SK-N-SH (cell line): ENCODE measurements around the gene KIAA1549. TPM values are rescaled to one million over a fixed set of nuclear protein-coding genes. Genes with fewer than 3 reads are reported as not detected.

Experiments
- CTCF ChIA-PET: fragments of 300-600, 350-600 bp; formaldehyde crosslinking; extraction: SDS; loops from one replicate; lab custom pipeline; 2021; lab: Yijun Ruan, JAX
- POLR2A ChIA-PET: fragments of 350-600 bp; sonication (Branson Sonifier 250); formaldehyde crosslinking; extraction: SDS; loops from one replicate; lab custom pipeline; 2020; ENCODE audit warnings: antibody characterized with exemption, inconsistent platforms; lab: Yijun Ruan, JAX
- DNase-seq: peaks from one replicate; pipeline ENCODE4 v3.0.0; 2012
- H2AFZ ChIP-seq: fragments of 200-600 bp; sonication (generic); 2 replicates; pipeline ENCODE4 v1.8.1; 2016; ENCODE audit warnings: antibody characterized with exemption, mild to moderate bottlenecking, low read depth
- H3F3A ChIP-seq: fragments of 200-600 bp; sonication (generic); replicated peaks from 2 replicates; pipeline ENCODE3; 2016; ENCODE audit warnings: antibody characterized with exemption, mild to moderate bottlenecking; ENCODE audit not compliant: insufficient read depth
- H3K27ac ChIP-seq, 2 experiments: fragments of 200-500 bp in 1 of 2; fragments of 200-600 bp in 1 of 2; sonication (Bioruptor generic) in 1 of 2; sonication (generic), shearing (Covaris generic) in 1 of 2; 2 replicates each; pipeline versions ENCODE4 v1.5.1 to v1.6.1; 2014 to 2016; ENCODE audit warnings: low read depth in 2 of 2, inconsistent platforms in 1 of 2, low read length in 1 of 2, mild to moderate bottlenecking in 1 of 2, mixed read lengths in 1 of 2
- H3K27me3 ChIP-seq: fragments of 200-600 bp; sonication (generic), shearing (Covaris generic); 2 replicates; pipeline ENCODE4 v1.6.1; 2016; ENCODE audit warnings: mixed run types; ENCODE audit not compliant: insufficient read depth
- H3K36me3 ChIP-seq, 2 experiments: fragments of 200-500 bp in 1 of 2; fragments of 200-600 bp in 1 of 2; sonication (Bioruptor generic) in 1 of 2; sonication (generic) in 1 of 2; replicated peaks in 1 of 2; 2 replicates each; pipeline versions ENCODE3 to v1.5.1; 2014 to 2016; ENCODE audit warnings: low read length in 1 of 2, mild to moderate bottlenecking in 1 of 2; ENCODE audit not compliant: insufficient read depth in 2 of 2, control insufficient read depth in 1 of 2
- H3K4me1 ChIP-seq, 2 experiments: fragments of 200-500 bp in 1 of 2; fragments of 200-600 bp in 1 of 2; sonication (Bioruptor generic) in 1 of 2; sonication (generic), shearing (Covaris generic) in 1 of 2; 2 replicates each; pipeline versions ENCODE4 v1.5.1 to v1.6.1; 2014 to 2016; ENCODE audit warnings: low read depth in 1 of 2, low read length in 1 of 2, mixed run types in 1 of 2; ENCODE audit not compliant: insufficient read depth in 2 of 2, control insufficient read depth in 1 of 2
- H3K4me2 ChIP-seq: fragments of 200-600 bp; sonication (generic), shearing (Covaris generic); 2 replicates; pipeline ENCODE4 v1.6.1; 2017; ENCODE audit warnings: mixed run types
- H3K4me3 ChIP-seq, 2 experiments: fragments of 200-500 bp in 1 of 2; fragments of 200-600 bp in 1 of 2; sonication (Bioruptor generic) in 1 of 2; sonication (generic), shearing (Covaris generic) in 1 of 2; 2 replicates each; pipeline versions ENCODE4 v1.5.1 to v1.8.1; 2014 to 2016; ENCODE audit warnings: low read depth in 2 of 2, inconsistent platforms in 1 of 2, low read length in 1 of 2, mild to moderate bottlenecking in 1 of 2, mixed read lengths in 1 of 2, moderate library complexity in 1 of 2
- H3K79me2 ChIP-seq: fragments of 200-600 bp; sonication (generic); 2 replicates; pipeline ENCODE4 v1.8.1; 2017; ENCODE audit warnings: mild to moderate bottlenecking; ENCODE audit not compliant: insufficient read depth
- H3K9ac ChIP-seq: fragments of 200-600 bp; sonication (generic); 2 replicates; pipeline ENCODE4 v1.6.1; 2017; ENCODE audit warnings: mixed run types
- H3K9me2 ChIP-seq: fragments of 200-600 bp; sonication (generic); 2 replicates; pipeline ENCODE4 v1.6.1; 2017; ENCODE audit warnings: mixed run types
- H3K9me3 ChIP-seq: fragments of 200-600 bp; sonication (generic); 2 replicates; pipeline ENCODE4 v1.6.1; 2017; ENCODE audit warnings: mixed run types, mild to moderate bottlenecking, moderate library complexity
- H4K20me1 ChIP-seq: fragments of 200-600 bp; sonication (generic); 2 replicates; pipeline ENCODE4 v1.6.1; 2017; ENCODE audit warnings: mild to moderate bottlenecking, mixed run types; ENCODE audit not compliant: insufficient read depth
- ELF1 ChIP-seq: IDR thresholded peaks from 2 replicates; pipeline ENCODE4 v1.4.0; 2012
- EP300 ChIP-seq, 2 experiments: IDR thresholded peaks; 2 replicates each; pipeline versions ENCODE4 v1.4.0 to v1.6.1; 2012; ENCODE audit warnings: borderline replicate concordance in 1 of 2, low read depth in 1 of 2, low read length in 1 of 2
- GABPA ChIP-seq: IDR thresholded peaks from 2 replicates; pipeline ENCODE4 v1.4.0; 2012; ENCODE audit warnings: low read depth, mild to moderate bottlenecking
- JUND ChIP-seq: IDR thresholded peaks from 2 replicates; pipeline ENCODE4 v1.4.0; 2012
- MAX ChIP-seq: IDR thresholded peaks from 2 replicates; pipeline ENCODE4 v1.4.0; 2012; ENCODE audit warnings: low read depth
- MEF2A ChIP-seq: IDR thresholded peaks from 2 replicates; pipeline ENCODE4 v1.4.0; 2012; ENCODE audit warnings: low read depth, borderline replicate concordance
- MXI1 ChIP-seq: IDR thresholded peaks from 2 replicates; pipeline ENCODE4 v1.6.1; 2012; ENCODE audit warnings: mild to moderate bottlenecking, low read depth, low read length, improper control_type of control experiment
- POLR2AphosphoS5 ChIP-seq: IDR thresholded peaks from 2 replicates; pipeline ENCODE4 v1.6.1; 2012; ENCODE audit warnings: low read depth, low read length
- RCOR1 ChIP-seq: fragments of 150-350 bp; IDR thresholded peaks from 2 replicates; pipeline ENCODE4 v1.6.1; 2017; ENCODE audit warnings: antibody characterized with exemption, low read length
- RFX5 ChIP-seq: IDR thresholded peaks from 2 replicates; pipeline ENCODE4 v1.6.1; 2012; ENCODE audit warnings: mild to moderate bottlenecking, improper control_type of control experiment, low read length
- TCF12 ChIP-seq: IDR thresholded peaks from 2 replicates; pipeline ENCODE4 v1.4.0; 2012
- WGBS: methylation state at CpG from one replicate; pipeline ENCODE4 v1.1.6; 2017; ENCODE audit warnings: low lambda C conversion rate; 5-methylcytosine and 5-hydroxymethylcytosine counted together
- polyA plus RNA-seq, 3 experiments: library from polyadenylated mRNA; depleted of rRNA; stranded (reverse); fragments of >200 nt; gene quantifications; 2 replicates each; pipeline ENCODE4 v1.2.3, GENCODE V29; 2012
- TF ChIP-seq, protein P1 (sequence below): fragments of 150-350 bp; IDR thresholded peaks from 2 replicates; pipeline ENCODE4 v1.6.1; 2016; ENCODE audit warnings: mild to moderate bottlenecking, low read depth, low read length
- TF ChIP-seq, protein P2 (sequence below): IDR thresholded peaks from 2 replicates; pipeline ENCODE4 v1.4.0; 2012; ENCODE audit warnings: low read depth, borderline replicate concordance
- TF ChIP-seq, protein P3 (sequence below): fragments of 200-600 bp; sonication (generic); IDR thresholded peaks from 2 replicates; pipeline ENCODE4 v1.6.1; 2017; ENCODE audit warnings: antibody characterized with exemption, mild to moderate bottlenecking, moderate library complexity

KIAA1549 gene
- polyA plus RNA-seq, 1 of the 3 experiments (the other 2 are of a cell fraction), result 3.6 TPM

GRCh38 chr7:138949421-138950088 lies 31.6 kb downstream of the KIAA1549 start:
- no peak for DNase-seq
- no peaks in the 10 kb centered on the region for H3F3A ChIP-seq
- 97% methylated on average over 12 of the region's 12 CpGs for WGBS
- H4K20me1 ChIP-seq, result no peaks in the 10 kb centered on the region; the same call in 1 of the 2 replicates
- H3K9me3 ChIP-seq, result no peaks in the 10 kb centered on the region
- H3K4me2 ChIP-seq, result no peak overlapping the region
- H3K79me2 ChIP-seq, result peaks cover 5% of the 10 kb centered on the region; the same call in 1 of the 2 replicates
- H3K4me3 ChIP-seq, result no peak overlapping the region
- ChIA-PET CTCF (interaction anchor here (1.0 to 1.3 kb wide), 2 partner anchors 19 to 64 kb away, joined by 3 read pairs; no protein-coding TSS in a partner anchor), POLR2A (no interaction called here)
- no peak overlapping the region for H2AFZ ChIP-seq
- H3K36me3 ChIP-seq, result no peaks in the 10 kb centered on the region
- H3K4me1 ChIP-seq, result peaks cover 0 to 13% of the 10 kb centered on the region in 2 experiments; a peak in 1 of 4 replicates
- no peak overlapping the region for H3K27ac ChIP-seq
- no peaks in the 10 kb centered on the region for H3K27me3 ChIP-seq
- no peak overlapping the region for H3K9ac ChIP-seq
- no peaks in the 10 kb centered on the region; the same call in 1 of the 2 replicates for H3K9me2 ChIP-seq
- TF ChIP-seq ELF1, result no peak
- TF ChIP-seq, protein P1, sequence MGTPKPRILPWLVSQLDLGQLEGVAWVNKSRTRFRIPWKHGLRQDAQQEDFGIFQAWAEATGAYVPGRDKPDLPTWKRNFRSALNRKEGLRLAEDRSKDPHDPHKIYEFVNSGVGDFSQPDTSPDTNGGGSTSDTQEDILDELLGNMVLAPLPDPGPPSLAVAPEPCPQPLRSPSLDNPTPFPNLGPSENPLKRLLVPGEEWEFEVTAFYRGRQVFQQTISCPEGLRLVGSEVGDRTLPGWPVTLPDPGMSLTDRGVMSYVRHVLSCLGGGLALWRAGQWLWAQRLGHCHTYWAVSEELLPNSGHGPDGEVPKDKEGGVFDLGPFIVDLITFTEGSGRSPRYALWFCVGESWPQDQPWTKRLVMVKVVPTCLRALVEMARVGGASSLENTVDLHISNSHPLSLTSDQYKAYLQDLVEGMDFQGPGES, result no peak
- no peak for TF ChIP-seq MEF2A
- no peak for TF ChIP-seq JUND
- TF ChIP-seq, protein P2, sequence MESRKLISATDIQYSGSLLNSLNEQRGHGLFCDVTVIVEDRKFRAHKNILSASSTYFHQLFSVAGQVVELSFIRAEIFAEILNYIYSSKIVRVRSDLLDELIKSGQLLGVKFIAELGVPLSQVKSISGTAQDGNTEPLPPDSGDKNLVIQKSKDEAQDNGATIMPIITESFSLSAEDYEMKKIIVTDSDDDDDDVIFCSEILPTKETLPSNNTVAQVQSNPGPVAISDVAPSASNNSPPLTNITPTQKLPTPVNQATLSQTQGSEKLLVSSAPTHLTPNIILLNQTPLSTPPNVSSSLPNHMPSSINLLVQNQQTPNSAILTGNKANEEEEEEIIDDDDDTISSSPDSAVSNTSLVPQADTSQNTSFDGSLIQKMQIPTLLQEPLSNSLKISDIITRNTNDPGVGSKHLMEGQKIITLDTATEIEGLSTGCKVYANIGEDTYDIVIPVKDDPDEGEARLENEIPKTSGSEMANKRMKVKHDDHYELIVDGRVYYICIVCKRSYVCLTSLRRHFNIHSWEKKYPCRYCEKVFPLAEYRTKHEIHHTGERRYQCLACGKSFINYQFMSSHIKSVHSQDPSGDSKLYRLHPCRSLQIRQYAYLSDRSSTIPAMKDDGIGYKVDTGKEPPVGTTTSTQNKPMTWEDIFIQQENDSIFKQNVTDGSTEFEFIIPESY, result no peak
- no peak for TF ChIP-seq POLR2AphosphoS5
- TF ChIP-seq GABPA, result no peak
- TF ChIP-seq EP300 (IDR thresholded peaks at IDR 0.05; ENCODE audit: borderline replicate concordance in 1 of 2, low read depth in 1 of 2, low read length in 1 of 2), result no peak
- TF ChIP-seq MAX, result no peak
- no peak for TF ChIP-seq MXI1
- no peak for TF ChIP-seq RFX5
- TF ChIP-seq, protein P3, sequence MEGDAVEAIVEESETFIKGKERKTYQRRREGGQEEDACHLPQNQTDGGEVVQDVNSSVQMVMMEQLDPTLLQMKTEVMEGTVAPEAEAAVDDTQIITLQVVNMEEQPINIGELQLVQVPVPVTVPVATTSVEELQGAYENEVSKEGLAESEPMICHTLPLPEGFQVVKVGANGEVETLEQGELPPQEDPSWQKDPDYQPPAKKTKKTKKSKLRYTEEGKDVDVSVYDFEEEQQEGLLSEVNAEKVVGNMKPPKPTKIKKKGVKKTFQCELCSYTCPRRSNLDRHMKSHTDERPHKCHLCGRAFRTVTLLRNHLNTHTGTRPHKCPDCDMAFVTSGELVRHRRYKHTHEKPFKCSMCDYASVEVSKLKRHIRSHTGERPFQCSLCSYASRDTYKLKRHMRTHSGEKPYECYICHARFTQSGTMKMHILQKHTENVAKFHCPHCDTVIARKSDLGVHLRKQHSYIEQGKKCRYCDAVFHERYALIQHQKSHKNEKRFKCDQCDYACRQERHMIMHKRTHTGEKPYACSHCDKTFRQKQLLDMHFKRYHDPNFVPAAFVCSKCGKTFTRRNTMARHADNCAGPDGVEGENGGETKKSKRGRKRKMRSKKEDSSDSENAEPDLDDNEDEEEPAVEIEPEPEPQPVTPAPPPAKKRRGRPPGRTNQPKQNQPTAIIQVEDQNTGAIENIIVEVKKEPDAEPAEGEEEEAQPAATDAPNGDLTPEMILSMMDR, result no peak
- TF ChIP-seq RCOR1, result no peak
- TF ChIP-seq TCF12, result no peak
